ENCODE data around the gene GAS7.
"Not testable (repeated sequence)": the region's sequence is repeated elsewhere in the genome, so short reads cannot be mapped to it uniquely, and the experiment has no call there.

The GAS7 gene

DNA sequence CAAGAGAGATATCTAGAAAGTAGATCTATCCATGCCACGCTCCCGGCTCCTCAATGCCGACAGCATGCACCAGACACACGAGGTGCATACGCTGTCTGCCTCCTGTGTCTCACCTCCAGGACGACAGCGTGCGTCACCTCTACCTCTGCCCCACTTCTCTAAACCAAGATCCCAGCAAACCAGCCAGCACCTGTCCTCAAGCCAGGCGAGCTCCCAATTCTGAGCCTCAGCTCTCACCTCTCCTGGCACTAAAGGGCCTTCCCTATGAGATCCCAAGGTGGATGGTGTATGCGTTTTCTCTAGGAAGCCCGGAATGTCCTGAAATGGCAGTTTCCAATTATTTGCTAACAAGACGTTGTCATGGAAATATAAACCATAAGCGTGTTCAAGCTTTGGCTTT lies 257.1 kb downstream of the GAS7 start:
- no peak for DNase-seq (ENCODE audit: low read depth)

DNA sequence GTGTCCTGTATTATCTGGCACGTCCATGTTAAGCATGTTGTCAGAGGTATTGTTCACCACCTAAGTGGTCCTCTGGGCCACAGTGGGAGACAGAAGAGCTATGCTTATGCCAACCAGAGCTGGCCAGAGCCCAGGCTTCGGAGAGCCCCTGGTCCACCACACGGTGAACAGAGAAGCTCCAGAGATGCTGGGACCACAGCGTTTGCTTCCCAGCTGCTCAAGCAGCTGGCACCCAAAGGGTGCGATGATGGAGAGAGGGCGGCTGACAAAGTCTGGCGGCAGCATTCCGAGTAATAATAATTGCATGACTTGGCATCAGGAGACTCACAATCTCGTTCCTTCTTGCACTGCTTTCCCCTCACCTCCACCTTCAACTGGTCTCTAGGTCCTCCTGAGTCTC lies 257.6 kb downstream of the GAS7 start:
- DNase-seq (ENCODE audit: low read depth), result no peak

DNA sequence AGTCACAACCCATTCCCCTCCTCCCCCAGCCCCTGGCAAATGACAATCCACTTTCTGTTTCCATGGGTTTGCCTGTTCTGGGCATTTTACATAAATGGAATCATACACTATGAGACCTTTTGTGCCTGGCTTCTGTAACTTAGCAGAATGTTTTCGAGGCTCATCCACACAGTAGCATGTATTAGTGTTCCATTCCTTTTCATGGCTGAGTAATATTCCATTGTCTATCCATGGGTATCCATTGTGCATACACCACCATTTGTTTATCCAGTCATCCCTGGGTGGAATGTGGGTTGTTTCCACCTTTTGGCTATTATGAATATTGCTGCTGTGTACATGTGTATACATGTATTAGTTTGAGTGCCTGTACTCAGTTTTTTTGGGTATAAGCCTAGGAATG lies 259.6 kb downstream of the GAS7 start:
- DNase-seq (ENCODE audit: low read depth), result no peak

DNA sequence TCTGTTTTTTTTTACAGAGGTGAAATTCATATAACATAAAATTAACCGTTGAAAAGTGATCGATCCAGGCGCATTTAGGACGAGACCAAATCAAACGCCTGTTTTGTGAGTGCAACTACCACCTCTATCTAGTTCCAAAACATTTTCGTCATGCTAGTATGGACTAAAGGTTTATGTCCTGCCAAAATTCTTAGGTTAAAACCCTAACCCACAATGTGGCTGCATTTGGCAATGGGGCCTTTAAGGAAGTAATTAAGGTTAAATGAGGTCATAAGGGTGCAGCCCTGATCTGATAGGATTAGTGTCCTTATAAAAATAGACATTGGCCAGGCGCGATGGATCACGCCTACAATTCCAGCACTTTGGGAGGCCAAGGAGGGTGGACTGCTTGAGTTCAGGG lies 260.5 kb downstream of the GAS7 start:
- DNase-seq (ENCODE audit: low read depth), result no peak

DNA sequence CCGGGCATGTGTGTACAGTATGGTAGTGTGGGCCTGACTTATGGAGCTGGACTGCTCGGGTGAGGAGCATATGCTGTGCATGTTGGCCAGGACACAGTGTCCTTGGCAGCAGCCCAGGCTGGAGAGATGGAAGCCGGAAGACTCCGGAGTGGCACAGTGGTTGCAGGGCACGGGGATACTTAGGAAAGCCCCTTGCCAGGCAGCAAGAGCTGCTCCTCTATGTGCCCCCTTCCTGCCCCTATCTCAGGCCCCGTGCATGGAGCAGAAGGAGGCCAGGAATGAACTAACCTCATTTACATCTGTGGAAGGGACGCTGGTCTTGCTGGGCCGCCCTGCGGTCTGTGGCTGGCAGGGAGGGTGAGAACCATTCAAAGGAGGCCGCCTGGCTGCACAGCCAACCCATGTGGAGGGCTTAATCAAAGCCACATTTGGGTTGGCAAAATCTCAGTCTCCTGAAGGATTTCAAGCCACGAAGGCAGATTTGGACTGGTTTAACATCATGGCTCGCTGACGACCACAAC lies 261.1 kb downstream of the GAS7 start:
- no peak for DNase-seq (ENCODE audit: low read depth)

DNA sequence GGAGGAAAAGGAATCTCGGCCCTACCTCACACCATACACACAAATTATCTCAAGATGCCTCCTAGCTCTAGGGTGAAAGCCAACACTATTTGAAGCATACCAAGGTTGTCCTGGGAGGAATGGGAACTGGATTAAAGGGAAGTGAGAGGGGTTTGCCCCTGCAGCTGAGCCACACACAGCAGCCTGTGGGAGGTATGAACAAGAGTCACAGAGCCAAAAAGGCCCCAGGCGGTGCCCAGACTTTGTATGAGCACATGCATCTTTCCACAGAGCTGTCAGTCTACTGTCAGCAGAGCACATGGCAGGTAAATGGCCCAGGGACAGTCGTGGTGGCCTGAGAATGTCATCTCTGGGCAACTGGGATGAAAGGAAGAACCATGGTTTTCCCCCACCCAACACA lies 262.3 kb downstream of the GAS7 start:
- no peak for DNase-seq (ENCODE audit: low read depth)

DNA sequence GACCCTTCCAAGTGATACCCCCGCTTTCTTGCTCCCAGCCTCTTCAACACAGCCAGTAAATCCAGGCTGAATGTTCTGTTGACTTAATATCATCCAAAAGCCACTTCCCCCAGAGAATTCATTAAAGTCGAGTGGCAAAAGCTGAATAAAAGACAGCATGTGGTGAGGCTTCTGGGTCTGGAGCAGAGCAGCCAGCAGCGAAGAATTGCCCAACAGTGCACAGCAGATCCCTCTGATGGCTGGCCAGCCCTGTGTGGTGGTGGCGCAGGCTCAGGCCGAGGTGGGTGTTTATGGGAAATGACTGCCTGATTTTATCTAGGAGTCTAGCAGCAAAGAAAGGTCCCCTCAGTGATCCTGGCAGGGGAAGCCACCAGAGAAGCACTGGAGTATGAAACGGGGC lies 263.0 kb downstream of the GAS7 start:
- no peak for DNase-seq (ENCODE audit: low read depth)

DNA sequence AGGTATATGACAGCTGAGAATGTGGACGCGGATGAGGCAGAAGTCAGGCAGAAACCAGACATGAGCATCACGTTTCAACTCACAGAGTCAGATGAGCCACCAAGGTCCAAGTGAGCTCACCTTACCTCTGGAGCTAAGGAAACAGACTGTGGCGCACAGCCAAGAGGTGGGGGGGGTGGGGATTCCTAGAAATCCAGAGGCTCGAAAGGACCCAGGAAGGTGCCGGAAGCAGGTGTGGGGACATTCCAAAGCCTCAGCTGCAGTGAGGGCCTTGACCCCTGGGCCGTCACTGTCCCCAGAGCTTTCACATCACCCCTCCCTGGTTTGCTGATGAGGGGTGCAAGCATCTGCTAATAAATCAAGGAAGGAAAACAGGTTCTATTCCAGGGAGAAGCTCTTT lies 264.1 kb downstream of the GAS7 start:
- DNase-seq (ENCODE audit: low read depth), result no peak

DNA sequence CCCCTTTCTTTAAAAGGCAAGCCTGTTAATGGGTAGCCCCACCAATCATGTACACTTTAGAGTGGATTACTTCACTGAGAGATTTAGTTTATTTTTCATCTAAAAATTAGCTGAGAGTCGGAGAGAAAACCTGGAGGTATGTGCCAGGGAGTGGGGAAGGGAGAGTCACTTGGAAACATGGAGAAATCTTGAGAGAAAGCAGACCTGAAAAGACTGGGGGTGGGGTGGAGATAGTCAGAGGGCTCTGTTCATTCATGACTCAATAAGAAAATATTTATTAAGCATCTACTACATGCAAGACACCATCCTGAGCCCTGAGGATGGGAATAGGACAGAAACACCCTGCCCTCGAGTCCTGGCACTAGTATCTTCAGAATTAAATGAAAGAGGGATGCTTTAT lies 265.9 kb downstream of the GAS7 start:
- no peak for DNase-seq (ENCODE audit: low read depth)

DNA sequence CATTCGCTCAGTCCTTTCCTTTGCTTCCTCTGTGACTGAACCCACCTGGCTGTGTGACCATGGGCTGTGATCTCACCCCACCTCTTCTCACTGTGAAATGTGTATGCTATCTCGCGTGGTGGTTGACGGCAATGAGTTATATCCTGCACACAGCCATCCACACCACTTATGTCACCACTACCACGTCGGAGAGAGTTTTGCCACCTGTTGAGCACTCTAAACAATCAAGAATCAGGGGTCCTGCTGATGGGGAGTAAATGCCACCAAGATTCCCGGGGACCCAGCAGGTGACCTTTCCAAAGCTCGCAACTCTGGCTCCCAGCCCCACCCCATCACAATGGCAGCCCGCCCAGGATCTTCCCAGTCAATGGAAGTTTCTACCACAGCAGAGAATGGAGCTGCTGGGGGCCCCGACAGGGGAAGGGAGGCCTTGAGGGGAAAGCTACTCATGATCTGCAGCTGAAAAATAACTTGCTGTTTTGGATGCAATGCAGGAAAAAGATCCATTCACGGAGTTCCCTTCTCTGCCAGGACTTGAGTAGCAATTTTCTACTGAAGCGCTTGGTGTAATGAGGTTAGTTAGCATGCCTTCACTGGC lies 267.2 kb downstream of the GAS7 start:
- DNase-seq (ENCODE audit: low read depth), result no peak

DNA sequence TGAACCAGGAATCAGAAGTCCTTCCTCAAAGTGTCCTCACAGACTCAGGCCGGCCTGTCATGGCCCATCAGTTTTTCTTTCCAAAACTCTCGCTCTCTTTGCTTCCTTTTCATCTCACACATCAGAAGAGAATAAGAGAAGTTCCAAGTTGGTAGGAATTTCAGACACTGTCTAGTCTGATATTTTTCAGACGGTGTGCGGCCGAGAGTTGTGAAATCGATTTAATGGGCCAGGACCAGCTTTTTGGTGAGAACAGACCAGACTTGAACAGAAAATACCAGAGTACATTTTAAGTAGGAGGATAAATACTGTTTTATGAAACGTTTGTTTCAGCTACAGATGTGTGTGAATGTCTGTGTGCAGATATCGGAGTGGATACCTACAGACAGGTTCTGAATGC lies 268.5 kb downstream of the GAS7 start:
- no peak for DNase-seq (ENCODE audit: low read depth)

DNA sequence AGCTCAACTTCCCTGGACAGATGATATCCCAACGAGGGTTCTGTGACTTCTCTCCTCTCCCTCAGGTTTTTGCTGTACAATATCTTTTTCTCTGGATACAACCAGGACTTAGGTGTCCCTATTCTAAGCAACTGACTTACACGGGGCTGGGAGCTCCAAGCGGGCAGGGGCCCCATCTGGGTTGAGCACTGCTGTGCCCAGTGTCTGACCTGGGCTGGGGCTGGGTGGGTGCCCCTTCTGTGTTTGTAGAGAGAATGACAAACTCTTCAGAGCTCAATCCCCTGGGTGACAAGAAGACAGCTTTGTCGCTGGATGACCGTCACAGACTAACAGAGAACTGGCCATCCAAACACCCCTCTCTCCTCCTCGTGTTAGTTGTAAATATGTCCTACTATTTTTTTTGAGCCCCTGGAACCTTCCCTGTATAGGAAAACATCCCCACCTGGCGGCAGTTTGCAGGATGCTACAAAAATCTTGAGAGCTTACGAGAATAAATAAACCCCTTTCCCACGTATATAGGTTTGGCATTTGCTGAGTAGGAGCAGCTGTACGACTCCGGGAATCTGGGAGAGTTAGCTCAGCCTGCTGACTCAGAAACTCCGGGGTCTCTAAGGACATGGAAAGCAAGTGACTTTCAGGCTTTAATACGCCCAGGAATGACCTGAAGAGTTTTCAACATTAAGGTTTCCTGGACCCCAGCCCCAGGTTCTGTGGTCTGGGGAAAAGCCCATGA lies 269.6 kb downstream of the GAS7 start:
- peak; percentile 14 for DNase-seq (ENCODE audit: low read depth)

DNA sequence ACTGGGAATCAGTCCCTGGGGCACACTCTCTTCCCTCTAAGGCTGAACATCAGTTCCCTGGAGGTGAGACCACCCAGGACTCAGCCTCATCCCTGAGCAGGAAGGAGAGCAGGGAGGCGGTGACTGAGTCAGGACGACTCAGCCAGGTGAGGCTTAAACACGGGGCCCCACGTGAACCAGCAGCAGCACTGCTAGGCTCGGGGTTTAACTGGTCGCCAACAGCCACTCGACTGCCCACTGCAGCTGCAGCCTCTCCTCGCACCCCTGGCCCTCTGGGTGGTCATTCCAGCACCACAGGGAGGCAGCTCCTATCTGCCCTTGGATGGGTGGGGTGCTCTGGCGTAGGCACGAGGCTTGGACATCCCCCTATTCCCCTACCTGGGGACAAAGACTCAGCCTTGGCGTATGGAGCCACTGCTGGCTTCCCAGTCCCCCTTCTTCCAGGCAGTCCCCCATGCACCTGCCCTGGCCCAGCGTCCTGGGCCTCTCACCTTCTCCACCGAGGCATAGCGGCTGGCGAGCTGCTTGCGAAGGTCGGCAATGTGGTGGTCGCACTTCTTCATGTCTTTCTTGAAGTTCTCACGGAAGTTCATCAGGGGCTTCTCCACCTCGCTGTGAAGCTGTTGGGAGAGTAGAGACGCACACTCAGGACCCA lies 272.1 kb downstream of the GAS7 start:
- no peak for DNase-seq (ENCODE audit: low read depth)

DNA sequence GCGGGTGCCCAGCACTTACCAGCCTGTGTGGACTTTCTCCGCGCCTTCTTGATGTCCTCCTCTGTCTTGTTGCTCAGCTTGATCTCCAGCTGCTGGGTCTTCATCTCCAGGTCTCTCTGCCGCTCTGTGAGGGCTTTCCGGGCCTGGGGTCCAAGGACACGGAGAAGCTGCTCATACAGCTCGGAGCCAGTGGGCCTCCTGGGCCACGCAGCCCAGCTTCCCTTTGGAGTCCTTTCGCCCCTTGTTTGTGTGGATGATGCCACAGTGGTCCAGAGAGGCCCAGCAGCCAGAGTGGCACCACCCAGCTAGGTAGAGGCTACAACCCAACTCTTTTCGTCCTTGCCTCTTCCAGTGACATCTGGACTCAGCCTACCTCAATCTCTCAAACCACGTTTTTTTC lies 272.9 kb downstream of the GAS7 start:
- DNase-seq (ENCODE audit: low read depth), result no peak

DNA sequence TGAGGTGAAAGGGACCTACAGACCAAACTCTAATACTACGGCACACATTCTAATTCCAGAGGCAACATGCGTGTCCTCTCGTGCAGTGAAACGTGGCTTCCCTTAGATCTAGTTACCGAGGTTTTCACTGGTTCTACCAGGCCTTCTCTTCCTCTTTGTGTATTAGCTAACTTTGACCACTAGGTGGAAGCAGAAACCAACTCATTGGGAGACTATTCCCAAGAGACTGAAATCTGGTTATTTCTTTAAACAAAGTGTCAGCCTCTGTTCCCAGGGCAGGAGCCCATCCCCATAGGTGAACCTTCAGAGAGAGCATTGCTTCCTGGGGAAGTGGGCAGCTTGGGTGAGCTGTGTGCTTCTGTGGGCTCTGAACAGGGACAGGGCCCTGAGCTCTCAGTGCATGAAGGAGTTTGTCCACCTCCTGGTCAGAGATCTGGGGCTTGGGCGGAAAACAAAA lies 273.6 kb downstream of the GAS7 start:
- peak; percentile 15 for DNase-seq (ENCODE audit: low read depth)

DNA sequence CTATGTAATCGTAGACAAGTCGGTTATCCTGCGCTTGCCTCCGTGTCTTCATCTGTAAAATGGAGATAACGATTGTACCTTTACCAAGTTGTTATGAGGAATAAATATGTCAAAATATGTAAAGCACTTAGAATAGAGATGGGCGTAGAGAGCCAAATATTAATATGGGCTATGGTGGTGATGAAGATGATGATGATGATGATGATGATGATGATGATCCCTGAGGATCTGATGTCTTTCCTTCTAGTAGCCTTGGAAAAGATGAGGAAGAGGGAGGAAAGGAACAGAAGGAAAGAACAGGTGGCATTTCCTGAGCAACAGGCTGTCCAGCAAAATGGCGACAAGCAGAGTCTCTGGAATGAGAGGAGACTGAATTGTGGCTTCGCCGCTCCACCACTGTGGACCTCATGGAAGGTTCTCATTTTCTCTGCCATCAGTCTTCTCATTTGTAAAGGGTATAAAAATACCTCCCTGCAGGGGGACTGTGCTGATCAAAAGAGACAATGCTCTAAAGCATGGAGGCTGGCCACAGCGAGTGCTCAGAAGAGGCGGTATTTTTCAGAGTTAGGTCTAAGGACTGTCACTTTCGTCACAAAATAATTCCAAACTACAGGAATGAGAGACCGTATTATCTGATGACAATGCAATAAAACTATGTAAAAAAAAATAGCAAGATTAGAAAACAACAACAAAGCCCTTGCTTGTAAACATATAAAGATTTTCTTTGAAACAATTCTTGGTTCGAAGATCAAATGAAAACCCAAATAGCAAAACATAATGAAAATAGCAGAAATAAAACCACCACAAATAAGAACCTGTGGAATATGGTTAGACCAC lies 276.2 kb downstream of the GAS7 start:
- DNase-seq (ENCODE audit: low read depth), result no peak

DNA sequence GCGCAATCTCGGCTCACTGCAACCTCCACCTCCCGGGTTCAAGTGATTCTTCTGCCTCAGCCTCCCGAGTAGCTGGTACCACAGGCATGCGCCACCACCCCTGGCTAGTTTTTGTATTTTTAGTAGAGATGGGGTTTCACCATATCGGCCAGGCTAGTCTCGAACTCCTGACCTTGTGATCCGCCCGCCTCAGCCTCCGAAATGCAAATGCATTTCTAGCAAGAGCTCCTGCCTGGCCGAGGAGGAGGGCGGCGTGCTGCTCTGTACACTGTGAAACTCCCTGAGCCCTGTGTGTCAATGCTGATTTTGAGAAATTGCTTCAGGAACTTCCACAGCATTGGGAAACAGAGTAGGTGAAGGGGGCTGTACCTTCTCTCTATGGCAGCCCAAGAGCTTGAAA lies 277.2 kb downstream of the GAS7 start:
- DNase-seq (ENCODE audit: low read depth), result not testable (repeated sequence)

DNA sequence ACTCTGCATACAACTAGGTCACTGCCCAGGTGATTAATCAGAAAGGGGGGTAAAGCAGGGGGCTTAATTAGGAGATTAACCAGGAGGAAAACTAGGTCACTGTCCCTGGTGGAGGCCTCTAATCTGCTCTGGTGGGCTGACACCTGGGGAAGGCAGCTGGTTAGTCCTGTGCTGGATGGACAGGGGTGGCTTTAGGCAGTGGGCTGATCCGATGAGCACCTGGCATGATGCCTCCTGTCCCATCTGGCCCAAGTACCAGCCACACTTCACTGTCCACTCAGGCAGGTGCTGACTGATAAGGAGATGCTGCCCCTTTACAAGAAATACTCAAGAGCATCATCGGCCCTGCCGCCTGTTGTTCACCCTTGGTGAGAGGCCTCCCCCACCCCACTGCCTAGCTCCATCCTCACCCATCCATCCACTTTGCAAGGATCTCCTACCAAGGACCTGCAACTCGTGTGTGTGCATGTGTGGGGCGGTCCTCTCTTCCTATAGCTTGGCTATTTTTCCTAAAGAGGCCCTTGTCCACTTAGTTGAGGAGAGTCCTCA lies 279.5 kb downstream of the GAS7 start:
- DNase-seq (ENCODE audit: low read depth), result no peak

DNA sequence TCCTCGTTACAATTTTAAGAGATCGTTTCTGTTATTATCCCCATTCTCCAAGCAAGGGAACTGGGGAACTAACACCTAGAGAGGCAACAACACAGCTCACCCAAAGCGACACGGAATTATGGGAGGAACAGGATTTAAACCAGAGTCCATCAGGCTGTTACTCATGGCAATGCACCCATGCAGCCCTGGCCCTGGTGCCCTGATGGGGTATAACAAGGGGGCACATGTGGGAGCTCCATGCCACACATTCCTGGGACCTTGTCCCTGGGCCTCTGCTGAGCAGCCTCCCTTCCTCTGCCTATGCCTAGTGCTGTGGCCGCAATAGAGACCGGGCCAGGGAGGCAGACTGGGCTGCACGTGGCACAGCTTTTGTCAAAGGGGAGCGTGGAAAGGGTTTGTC lies 280.1 kb downstream of the GAS7 start:
- no peak for DNase-seq (ENCODE audit: low read depth)

DNA sequence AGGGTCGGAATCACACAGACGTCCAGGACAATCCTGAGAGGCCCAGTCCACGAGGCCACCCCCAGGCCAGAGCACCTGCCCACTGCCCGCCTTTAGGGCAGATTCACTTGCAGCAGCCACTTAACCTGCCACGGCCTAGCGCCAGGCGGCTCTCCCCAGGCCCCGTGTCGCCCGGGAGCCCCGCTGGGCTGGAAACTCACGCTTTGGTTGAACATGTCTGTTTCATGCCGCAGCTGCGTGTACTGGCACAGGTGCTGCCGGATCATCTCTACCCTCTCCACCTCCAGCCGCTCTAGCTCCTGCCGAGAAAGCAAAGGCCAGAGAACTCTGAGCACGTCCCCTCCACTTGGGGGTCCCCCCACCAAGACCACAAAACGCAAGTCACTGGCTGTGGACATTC lies 280.6 kb downstream of the GAS7 start:
- no peak for DNase-seq (ENCODE audit: low read depth)

DNA sequence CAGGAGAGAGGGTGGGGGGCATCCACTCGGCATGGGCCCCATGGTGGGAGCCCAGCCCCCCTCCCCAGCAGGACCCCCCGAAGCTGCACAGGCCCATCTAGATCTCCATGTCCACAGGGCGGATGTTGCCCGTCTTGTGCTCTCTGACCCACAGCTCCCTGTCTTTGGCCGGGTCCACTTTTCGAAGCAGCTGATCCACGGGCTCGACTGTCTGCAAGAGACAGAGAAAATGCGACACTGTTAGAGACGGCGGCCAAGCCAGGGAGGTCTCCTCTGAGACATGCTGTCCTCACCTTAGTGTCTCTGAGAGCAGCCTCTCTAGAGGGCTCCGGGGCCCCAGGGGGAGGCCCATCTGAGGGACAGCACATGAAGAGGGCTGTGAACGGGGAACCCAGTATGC lies 281.3 kb downstream of the GAS7 start:
- no peak for DNase-seq (ENCODE audit: low read depth)

DNA sequence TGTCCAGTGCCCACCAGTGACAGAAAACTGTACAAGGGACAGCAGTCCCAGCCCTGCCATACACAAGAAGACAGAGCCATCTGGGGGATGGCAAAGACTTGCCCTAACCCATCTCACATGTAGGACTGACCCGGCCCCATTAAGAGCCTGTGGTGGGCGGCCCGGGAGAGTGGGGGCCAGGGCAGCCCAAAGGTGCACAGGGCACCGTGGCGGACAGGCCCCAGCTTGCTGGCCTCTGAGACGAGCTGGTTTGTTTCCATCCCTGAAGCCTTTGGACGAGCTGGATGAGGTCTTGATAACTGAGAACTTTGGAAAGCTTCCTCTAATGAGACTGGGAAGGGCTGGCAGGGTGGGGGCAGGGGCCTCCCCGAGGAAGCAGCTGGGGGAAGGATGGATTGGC lies 282.3 kb downstream of the GAS7 start:
- no peak for DNase-seq (ENCODE audit: low read depth)
